ENCODE results near the gene LAMB1. TPM values are rescaled to one million over a fixed set of nuclear protein-coding genes. Genes with fewer than 3 reads are reported as not detected.

The LAMB1 gene
- total RNA-seq, 1 donor from 2014 or later, result 335 TPM

DNA sequence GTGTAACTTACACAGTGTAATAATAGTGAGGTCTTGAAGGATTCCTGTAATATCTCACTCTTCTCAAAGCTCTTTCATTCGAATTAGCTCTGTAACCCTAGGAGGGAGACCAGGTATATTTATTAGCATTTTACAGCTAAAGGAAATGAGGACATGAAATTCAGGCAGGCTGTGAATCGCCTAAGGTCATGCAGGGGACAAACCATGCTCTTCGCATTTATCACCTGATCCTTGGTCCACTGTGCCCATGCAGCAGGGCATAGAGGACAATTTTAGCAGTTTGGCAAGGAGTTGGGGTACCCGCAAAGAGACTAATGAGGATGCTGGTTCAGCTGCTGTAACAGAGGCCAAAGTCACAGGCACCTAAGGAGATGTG is 14.8 kb upstream of the LAMB1 start:
- DNase-seq, result no peak

DNA sequence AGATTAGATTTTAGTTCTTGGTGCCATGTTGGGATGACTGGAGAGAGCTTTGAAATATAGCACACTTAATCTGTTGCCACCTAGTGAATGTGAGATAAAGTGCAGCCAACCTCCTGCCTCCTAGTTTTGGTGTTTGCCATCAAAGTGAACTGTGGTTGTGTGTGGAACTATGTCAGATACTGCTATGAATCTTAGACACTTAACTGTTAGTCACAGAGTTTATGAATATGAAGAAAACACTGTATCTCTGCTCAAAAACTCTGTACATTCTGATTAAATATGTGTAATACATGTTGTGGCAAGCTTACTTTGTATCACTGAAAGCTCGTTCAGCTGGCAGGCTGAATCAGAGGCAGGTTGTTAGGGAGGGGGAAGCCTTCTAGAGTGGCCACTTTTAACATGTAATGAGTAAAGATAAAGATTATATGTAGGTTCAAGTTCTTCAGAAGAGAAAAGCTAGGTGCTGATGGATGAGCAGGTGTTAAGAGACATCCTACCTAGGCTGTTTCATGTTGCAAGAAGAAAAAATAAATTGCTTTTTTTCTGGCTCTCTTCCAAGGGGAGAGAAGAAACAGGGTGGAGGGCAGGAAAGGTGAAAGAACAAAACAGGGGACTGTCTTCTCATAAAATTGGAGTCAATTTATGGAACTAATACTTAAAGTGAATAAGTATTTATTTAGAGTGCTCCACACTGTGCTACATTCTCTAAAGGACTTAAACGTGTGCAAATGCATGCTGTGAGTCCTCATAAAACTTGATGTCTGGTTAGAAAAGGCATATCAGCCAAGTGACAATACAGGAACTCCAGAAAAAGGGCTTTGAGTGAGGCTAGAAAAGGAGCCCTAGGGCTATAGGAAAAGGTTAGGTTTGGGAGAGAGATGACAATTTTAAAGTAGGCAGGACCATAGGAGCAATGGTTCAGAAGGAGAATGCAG is 14.1 kb upstream of the LAMB1 start:
- peak; percentile 37 for DNase-seq

DNA sequence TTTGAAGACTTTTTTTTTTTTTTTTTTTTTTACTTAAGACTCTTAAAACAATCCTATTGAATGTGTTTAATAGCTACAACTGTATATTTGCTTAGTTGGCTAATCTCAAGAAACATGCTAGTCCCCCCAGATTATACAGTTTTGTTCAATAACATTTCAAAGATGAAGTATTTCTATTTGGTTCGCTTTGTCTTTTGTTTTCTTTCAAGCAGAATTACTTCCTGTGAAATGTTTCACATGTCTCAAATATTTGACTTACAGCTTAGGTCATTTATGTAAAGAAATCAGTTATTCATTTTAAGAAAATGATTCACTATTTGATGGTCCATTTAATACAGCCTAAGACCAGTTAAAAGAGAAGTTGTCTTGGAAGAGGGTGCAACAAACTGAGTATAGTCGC is 12.8 kb upstream of the LAMB1 start:
- DNase-seq, result no peak

DNA sequence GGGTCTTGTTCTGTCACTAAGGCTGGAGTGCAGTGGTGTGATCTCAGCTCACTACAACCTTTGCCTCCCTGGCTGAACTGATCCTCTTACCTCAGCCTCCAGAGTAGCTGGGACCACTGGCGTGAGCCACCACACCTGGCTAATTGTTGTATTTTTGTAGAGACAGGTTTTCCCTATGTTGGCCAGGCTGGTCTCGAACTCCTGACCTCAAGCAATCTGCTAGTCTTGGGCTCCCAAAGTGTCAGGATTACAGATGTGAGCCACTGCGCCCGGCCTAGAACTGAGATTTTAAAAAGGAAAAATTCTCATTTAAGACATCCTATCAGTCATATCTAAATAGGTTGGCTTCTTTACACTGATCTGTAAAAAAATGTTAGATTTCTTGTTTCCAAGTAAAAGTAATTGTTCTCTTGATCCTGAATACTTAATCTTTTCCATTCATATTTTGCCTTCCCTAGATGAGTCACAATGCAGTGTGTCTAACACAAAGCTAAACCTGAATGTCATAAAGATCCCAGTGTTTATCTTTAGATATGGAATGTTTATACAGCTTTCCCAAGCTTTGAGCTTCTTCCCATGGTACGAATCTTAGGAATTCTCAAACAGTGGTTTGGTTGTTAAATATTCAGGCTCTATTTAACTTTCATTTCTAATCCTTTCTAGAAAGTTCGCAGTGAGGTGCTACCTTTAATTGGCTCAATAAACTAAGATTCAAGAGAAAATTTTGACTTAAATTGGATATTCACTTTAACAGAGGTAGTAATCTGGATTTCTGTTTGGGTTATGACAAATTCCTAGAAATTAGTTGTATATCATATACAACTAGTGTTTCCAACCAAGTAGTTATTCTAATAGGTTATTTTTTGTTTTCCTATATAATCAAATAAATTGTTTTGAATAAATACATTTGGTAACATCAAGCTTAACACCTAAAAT is 12.1 kb upstream of the LAMB1 start:
- DNase-seq, result no peak

DNA sequence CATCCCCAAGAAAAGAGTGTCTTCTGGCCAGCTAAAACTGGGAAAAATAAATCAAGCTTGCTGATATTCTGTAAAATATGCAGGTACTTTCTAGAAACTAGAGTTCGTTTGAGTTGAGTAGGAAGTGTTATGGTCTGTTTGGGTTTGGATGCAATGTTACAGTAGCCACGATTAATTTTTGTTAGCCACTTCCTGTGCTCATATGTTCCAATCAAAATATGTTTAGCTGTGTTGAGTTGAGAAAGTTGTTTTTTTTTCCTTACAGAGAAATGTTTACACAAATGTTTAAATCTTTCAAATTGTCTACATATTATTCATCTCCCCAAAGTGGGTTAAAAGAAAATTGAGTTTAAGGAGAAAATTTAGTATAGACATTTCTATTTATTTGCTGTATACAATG is 11.3 kb upstream of the LAMB1 start:
- no peak for DNase-seq

DNA sequence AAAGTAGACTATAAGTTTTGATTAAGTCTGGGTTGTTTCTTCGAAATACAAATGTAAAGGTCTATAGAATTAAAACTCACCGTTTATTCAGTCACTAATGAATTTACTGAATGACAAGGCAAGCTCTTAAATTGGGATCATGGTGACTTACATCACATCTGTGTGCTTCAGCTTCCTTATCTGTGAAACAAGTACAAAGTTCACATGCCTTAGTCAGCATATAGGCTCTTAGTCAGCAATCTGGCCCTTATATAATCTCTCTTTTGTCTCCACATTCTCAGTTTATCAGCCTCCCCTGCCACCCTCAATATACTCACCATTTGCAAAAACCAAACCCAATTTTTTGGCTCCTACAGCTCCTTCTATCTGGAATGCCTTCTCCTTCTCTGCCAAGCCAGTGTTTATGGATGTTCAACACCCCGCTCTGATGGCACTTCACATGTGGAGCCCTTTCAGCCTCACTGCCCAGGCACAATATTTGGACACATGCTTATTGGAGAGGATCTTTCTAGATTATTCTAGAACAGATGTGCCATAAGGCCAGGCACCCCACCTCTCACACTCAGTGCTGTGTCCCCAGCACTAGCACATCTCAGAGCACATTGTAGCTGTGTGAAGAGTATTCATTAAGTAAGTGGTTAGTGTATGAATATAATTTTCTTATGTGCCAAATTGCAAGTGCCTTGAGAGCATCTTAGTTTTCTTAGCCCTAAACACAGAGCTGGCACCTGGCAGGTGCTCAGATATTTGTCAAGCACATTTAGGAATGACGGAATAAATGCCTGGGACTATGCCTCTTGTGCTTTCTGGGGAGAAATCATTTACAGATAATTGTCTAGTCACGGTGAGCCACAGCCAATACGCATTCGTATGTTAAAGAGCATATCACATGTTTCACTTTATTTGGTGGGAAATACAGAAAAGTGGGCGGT is 9.8 kb upstream of the LAMB1 start:
- no peak for DNase-seq

DNA sequence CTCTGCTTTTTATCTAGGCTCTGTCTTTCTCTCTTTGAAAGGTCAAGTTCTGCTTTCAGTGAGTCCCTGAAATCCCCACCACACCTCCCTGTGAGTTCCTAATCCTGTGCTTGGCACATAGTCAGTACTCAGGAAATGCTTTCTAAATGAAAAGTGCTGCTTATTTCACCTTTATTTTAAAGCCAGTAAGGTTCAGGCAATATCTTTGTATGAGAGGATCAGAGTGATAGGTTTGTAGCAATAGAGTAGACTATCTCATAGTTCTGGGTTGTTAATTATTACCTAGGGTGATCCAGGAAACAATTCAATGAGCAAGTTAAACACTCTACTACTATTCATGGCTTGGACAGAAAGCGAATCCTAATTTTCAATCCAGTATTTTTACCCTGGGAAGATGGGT is 7.4 kb upstream of the LAMB1 start:
- DNase-seq, result no peak

DNA sequence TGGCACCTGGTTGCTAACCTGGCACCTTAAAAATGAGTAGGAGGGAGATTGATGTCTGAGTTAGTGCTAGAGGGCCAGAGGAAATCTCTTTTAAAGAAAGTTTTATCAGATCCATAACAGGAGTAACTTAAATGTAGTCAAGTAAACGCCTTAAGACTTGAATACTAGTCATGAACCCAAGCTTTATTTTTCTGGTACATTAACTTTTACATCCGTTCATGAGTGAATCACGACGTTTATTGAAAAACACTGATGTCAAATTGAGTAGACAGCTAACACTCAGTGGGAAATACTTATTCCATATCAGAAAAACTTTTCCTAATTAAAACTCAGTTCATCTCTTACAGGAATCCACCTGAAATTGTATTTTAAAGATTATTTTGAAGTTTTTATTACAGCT is 6.9 kb upstream of the LAMB1 start:
- no peak for DNase-seq

DNA sequence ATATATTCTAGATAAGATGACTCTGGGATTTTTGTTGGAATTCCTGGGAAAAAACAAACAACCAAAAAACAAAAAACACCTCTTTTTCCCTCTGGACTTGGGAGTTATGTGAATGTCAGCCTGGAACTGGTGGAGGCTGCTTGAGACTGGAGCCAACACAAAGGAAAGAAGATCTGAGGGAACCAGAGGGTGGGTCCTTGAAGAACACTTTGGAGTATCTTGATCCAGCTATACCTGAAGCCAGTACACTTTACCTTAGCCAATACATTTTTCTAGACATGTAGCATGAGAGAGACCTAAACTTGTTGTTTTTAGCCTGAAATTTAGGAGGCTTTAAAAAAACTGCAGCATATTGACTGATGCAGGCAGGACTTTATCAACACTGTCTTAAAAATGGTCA is 5.9 kb upstream of the LAMB1 start:
- no peak for DNase-seq

DNA sequence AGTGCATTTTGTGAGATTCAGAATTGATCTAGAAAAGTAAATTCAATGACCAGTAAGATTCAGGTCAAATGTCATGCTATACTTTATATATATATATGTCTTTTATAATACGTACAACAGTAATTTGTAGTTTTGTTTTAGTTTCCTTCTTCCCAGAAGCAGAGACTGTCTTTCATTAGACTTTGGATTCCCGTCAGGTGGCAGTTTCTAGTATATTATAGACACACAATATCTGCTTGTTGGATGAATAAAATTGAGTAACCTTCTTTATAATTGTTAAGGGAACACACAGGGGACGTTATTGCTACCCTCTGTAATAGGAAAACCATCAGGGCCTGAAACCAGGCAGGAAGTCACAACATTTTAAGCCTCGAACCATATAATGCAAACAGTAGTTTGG is 5.3 kb upstream of the LAMB1 start:
- DNase-seq, result no peak

DNA sequence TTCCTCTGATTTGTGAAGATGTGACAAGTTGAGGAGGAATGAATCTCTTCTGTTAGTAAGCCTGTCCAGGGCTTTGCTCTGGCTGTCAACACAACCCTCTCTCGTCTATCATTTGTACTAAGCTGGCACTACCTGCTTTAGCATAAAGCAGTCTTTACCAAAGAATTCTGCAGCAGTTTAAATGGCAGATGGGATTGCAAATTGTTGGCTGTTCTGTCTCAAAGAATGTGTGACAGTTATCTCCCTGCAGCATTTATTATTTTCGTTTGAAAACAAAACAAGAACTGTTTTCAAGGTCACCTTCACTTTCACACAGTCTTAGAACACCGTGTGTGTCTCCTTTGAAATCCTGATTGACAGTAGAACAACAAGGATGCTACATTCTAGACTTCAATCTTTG is 4.8 kb upstream of the LAMB1 start:
- no peak for DNase-seq

DNA sequence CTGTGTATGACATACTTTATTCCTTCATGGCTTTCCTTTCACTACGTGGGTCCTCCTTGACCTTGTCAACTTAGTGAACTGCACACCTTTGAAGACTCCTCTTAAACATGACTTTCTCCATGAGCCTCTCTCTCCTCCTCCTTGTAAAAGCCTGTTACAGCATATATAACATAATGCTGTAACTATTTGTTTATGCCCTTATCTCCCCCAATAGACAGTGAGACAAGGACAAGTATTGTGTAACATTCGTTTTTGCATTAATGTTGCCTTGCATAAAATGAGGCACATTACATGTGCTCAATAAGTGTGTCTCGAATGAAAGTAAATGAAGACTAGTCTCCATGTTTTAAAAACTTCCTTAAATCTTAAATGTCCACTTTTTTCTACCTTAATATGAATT is 4.3 kb upstream of the LAMB1 start:
- DNase-seq, result no peak

DNA sequence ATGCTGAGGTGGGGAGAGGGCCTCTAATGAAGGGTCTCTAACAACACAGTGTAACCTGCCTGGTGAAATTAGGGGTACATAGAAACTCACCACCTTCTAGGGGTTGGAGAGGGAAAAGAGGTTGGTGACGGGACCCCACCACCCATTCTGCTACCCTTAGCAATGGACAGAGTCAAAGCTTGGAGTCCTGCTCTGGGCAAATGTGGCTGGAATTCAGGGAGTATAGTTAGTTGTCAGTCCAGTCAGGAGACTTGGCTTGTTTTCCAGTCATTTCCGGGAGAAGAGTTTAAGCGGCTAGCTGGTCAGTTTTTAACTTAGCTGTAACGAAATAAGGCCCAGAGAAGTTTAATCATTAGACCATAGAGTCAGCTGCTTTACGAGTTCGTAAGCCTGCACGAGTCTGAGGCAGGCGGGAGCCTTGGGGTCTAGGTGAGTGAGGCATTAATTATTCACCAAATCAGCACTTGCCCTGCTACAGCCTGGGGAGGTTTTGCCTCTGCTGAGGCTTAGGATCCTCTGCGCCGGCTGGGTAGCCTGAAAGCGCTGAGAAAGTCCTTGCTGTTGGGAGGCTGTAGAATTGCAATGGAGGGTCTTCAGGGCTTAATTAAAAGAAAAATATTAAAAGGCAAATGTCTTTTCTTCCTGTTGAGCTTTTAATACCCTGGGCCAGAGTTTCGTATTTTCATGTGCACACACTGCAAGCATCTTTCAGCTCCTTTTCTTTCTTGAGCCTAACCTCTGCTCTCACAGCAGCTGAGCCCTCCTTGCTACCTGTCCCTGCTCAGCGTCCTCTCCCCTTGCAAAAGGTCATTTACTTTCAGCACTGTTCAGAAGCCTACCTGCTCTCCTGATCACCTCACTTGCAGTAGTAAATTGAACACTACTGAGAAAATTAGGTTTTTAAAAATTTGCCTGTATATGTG is 1.5 kb upstream of the LAMB1 start:
- DNase-seq, result no peak

DNA sequence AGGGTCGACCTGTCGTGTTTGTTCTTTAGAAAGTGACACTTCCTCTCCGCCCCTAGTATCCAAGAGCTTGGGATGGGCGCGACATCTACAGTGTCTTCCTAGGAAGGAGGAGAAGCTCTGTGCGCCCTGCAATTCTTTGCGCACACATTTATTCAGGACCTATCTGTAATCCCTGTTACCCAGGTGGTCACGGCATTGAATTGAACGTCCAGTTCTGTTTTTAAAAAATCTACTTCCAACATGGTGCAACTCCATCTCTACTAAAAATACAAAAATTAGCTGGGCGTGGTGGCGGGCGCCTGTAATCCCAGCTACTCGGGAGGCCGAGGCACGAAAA is 606 bp upstream of the LAMB1 start:
- no peak for DNase-seq

DNA sequence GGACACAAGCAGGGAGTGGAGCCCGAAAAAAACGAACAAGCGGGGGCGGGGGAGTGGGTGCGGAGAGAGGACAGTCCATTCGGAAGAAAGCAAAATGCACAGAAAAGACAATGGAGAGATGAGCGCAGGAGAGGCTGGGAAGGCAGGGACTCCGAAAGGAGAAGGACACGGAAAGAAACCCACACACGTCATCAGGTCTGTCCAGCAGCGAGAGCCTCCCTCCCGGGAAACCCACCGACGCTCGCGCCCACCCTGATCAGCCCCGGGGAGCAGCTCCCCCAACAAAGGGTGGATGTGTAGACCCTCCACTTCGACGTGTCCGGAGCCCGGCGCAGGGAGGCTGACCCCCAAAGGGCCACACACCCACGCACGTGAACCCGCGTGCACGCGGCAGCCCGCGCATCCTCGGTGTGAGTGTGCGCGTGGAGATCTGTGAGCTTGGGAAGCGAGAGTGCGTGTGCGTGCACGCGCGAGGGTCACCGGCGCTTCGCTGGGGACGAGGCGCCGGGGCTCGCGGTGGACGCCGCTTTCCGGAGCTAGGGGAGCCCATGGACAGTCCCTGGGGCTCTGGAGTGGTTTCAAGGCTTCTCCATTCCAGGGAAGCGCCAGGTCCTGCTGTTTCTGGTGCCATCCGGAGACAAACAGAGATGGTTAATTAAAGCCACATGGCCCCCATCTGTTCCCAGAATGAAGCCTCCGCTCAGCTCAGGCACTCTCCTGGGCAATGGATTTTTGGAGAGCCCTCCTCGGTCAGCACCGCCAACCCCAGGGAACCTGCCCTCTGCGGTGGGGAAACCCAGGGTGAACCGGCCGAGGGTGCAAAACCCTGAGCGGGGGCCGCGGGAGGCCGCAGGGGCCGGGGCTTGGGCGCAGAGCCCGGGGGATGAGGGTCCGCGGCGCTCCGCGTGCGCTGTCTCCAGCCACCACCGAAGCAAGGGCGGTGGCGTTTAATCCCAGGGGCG is 916 bp downstream of the LAMB1 start:
- no peak for DNase-seq

DNA sequence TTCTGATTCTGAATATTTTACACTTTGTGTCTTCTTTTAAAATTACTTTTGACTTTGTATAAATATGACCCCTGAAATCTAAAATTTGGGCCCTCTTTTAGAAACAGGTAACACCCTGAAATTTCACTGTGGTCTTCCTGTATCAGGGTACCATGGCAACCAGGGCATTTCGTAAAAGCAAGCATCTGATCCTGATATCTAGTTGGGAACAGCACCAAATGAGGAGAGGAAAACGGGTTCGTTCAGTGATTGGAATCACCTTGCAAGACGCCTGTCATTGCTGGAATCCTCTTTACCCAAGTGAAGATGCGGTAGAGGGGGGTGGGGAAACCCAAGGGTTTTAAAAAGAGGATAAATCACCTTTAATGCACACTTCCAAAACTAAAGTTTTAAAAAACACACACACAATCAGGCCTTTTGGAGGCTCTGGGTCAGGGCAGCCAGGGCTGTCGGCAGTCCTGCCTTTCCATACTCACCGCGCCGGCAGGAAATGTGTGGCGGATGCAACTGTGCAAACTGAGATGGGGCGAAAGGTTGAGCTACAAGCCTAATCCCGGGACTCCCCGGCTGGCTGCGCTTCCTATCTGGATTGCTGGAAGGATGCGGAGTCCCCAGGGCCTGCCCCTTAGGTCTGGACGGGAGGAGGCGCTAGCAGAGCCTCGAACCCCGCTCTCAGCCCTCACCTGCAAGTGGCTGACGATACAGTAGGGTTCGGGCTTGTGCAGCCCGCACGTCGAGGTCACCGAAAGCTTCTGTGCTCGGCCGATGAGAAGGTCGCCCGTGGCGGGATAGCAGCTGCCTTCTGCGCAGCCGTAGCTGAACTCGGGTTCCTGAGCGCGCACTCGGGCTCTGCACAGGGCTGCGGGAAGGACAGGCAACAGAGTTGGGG is 1.8 kb downstream of the LAMB1 start:
- DNase-seq, result no peak

DNA sequence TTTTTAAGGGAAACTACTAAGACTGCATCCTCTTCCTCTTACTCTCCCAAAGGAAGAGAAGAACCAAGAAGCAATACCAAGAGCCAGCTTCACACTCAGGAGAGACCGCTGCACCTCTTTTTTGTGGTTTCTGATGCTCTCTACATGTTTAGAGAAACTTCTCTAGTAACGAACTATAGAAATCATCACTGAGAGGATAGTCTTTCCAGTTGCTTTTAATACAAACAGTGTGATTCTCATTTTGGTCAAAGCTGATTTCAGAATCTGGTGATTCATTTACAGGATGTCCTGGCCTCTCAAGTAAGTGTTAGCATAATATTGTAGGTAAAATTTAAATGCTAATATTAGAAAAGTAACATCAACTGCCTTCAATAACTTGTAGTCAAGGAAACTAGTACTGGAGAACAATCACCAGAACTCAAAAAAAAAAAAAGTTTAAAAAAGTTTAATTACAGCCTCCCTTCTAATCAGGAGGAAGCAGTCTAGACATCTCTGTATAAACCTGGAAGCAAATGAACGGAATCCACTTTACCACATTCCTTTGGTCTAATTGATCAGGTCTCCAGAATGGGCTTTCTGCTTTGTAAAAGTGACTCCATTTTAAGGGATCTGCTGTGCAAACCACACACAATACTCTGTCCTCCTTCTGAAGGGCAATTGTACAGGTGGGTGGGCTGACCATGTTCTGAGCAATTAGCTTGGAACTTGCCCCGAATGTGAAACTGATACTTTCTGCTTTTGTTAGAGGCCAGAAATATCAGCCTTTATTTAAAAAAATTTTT is 3.0 kb downstream of the LAMB1 start:
- no peak for DNase-seq

Measured in tongue (tissue), 2 donors.